ENCODE measurements around the gene PARVG. TPM values are rescaled to one million over a fixed set of nuclear protein-coding genes. Genes with fewer than 3 reads are reported as not detected.

The PARVG gene
- total RNA-seq, 1 donor from 2014 or later: 0.27 TPM

- DNase-seq (ENCODE audit: low spot score): no peak
- Mint-ChIP-seq H3K27me3 (ENCODE audit: low read depth) (peaks cover 20% of the 10 kb centered on the region), H3K36me3 (ENCODE audit: low read depth) (no peaks in the 10 kb centered on the region), H3K27ac (ENCODE audit: unreplicated experiment) (no peak overlapping the region), H3K4me1 (ENCODE audit: low read depth) (no peaks in the 10 kb centered on the region), H3K4me3 (ENCODE audit: unreplicated experiment) (no peak overlapping the region), H3K9me3 (ENCODE audit: low read depth) (no peaks in the 10 kb centered on the region)
- TF ChIP-seq CTCF (IDR thresholded peaks at IDR 0.05): no peak
These were observed 10.3 kb downstream of the PARVG start for GRCh38 chr22:44191036-44191454.

- Mint-ChIP-seq H3K4me1 (ENCODE audit: low read depth) (no peaks in the 10 kb centered on the region), H3K27me3 (ENCODE audit: low read depth) (peaks cover 19% of the 10 kb centered on the region), H3K4me3 (ENCODE audit: unreplicated experiment) (no peak overlapping the region), H3K9me3 (ENCODE audit: low read depth) (no peaks in the 10 kb centered on the region), H3K27ac (ENCODE audit: unreplicated experiment) (no peak overlapping the region), H3K36me3 (ENCODE audit: low read depth) (no peaks in the 10 kb centered on the region)
- no peak for TF ChIP-seq CTCF (IDR thresholded peaks at IDR 0.05)
- no peak for DNase-seq (ENCODE audit: low spot score)
These were observed 11.5 kb downstream of the PARVG start for GRCh38 chr22:44192098-44192815.

GRCh38 chr22:44192816-44193534, 12.2 kb downstream of the PARVG start:
- H3K4me1 Mint-ChIP-seq (ENCODE audit: low read depth): no peaks in the 10 kb centered on the region
- H3K4me3 Mint-ChIP-seq (ENCODE audit: unreplicated experiment): no peak overlapping the region
- TF ChIP-seq CTCF (IDR thresholded peaks at IDR 0.05): no peak
- DNase-seq (ENCODE audit: low spot score): no peak
- H3K27ac Mint-ChIP-seq (ENCODE audit: unreplicated experiment): no peak overlapping the region
- no peaks in the 10 kb centered on the region for H3K9me3 Mint-ChIP-seq (ENCODE audit: low read depth)
- peaks cover 21% of the 10 kb centered on the region for H3K27me3 Mint-ChIP-seq (ENCODE audit: low read depth)
- no peaks in the 10 kb centered on the region for H3K36me3 Mint-ChIP-seq (ENCODE audit: low read depth)

- Mint-ChIP-seq H3K4me1 (ENCODE audit: low read depth) (no peaks in the 10 kb centered on the region), H3K27ac (ENCODE audit: unreplicated experiment) (no peak overlapping the region), H3K4me3 (ENCODE audit: unreplicated experiment) (no peak overlapping the region), H3K36me3 (ENCODE audit: low read depth) (no peaks in the 10 kb centered on the region), H3K27me3 (ENCODE audit: low read depth) (peaks cover 24% of the 10 kb centered on the region), H3K9me3 (ENCODE audit: low read depth) (no peaks in the 10 kb centered on the region)
- DNase-seq (ENCODE audit: low spot score): no peak
- TF ChIP-seq CTCF (IDR thresholded peaks at IDR 0.05): no peak
These were observed 12.8 kb downstream of the PARVG start for GRCh38 chr22:44193535-44193891.

- Mint-ChIP-seq H3K9me3 (ENCODE audit: low read depth) (no peaks in the 10 kb centered on the region), H3K4me3 (ENCODE audit: unreplicated experiment) (no peak overlapping the region), H3K27ac (ENCODE audit: unreplicated experiment) (no peak overlapping the region), H3K36me3 (ENCODE audit: low read depth) (no peaks in the 10 kb centered on the region), H3K4me1 (ENCODE audit: low read depth) (no peaks in the 10 kb centered on the region), H3K27me3 (ENCODE audit: low read depth) (peaks cover 32% of the 10 kb centered on the region)
- TF ChIP-seq CTCF (IDR thresholded peaks at IDR 0.05): no peak
- DNase-seq (ENCODE audit: low spot score): no peak
These were observed 13.8 kb downstream of the PARVG start for GRCh38 chr22:44194569-44194968.
